ENCODE results near the gene IRF2BP1.

- TF ChIP-seq POLR2A (IDR thresholded peaks at IDR 0.05) (no peak), CTCF (IDR thresholded peaks at IDR 0.05) (no peak)
Observed at GRCh38 chr19:45876411-45877197, 9.3 kb downstream of the IRF2BP1 start.

Data from adrenal gland (tissue), 5 donors.